Adrenal gland (tissue), 12 donors: Measurements from ENCODE around the gene XPNPEP2. TPM values are rescaled to one million over a fixed set of nuclear protein-coding genes. Genes with fewer than 3 reads are reported as not detected.

ENCODE experiments used
- DNase-seq, 7 donors: peaks; one replicate each; pipeline ENCODE4 v3.0.0-alpha.2; 2019 to 2020
- H3K27ac ChIP-seq, 5 donors: fragments of 200-600 bp; sonication (generic) in 4 of 5; 1 replicate in 3 of 5; 2 replicates in 2 of 5; pipeline versions ENCODE4 v1.5.1 to v1.8.0; 2016 to 2020; ENCODE audit warnings: mild to moderate bottlenecking in 1 of 5
- H3K27me3 ChIP-seq: fragments of 200-600 bp; 2 replicates; pipeline ENCODE4 v1.8.0; 2021
- H3K36me3 ChIP-seq, 2 donors: fragments of 200-600 bp; replicated peaks in 1 of 2; 1 replicate in 1 of 2; 2 replicates in 1 of 2; pipeline versions ENCODE4 v1.5.1 to v1.8.0; 2018 to 2022
- H3K4me1 ChIP-seq, 2 donors: fragments of 200-600 bp; replicated peaks in 1 of 2; 1 replicate in 1 of 2; 2 replicates in 1 of 2; pipeline versions ENCODE4 v1.5.1 to v1.8.0; 2018 to 2021
- H3K4me3 ChIP-seq, 4 donors: fragments of 200-600 bp; sonication (generic) in 3 of 4; one replicate each; pipeline ENCODE4 v1.5.1; 2016 to 2018
- H3K9me3 ChIP-seq, 3 donors: fragments of 200-600 bp; sonication (generic) in 1 of 3; replicated peaks in 1 of 3; 1 replicate in 2 of 3; 2 replicates in 1 of 3; pipeline versions ENCODE4 v1.5.1 to v1.8.0; 2016 to 2021
- POLR2A ChIP-seq, 2 donors: fragments of 450-650 bp; IDR thresholded peaks; one replicate each; pipeline ENCODE4 v1.6.1; 2017; ENCODE audit warnings: antibody characterized with exemption in 2 of 2, mild to moderate bottlenecking in 2 of 2, moderate library complexity in 1 of 2
- WGBS, 4 donors: extraction: QIAGEN DNeasy Blood & Tissue Kit in 2 of 4; methylation state at CpG; one replicate each; pipeline versions ENCODE4 v1.1.5 to v1.1.7; 2013 to 2017; 5-methylcytosine and 5-hydroxymethylcytosine counted together
- intact Hi-C, 2 donors: fragments of 100-400 bp; cut with DNase I; formaldehyde crosslinking; loops; one replicate each; pipeline versions ENCODE4 v1.14.1 to v1.15.0; 2022 to 2023
- polyA plus RNA-seq, 3 donors: library from polyadenylated mRNA; stranded (reverse); fragments of 200-250 nt in 2 of 3; fragments of 350-450 nt in 1 of 3; fragmentation: Illumina TruSeq in 1 of 3; extraction: RNeasy Lipid Tissue Mini Kit (QIAGEN cat#74804) in 1 of 3; gene quantifications; one replicate each; pipeline ENCODE4 v1.2.3, GENCODE V29; 2013 to 2014
- total RNA-seq, 9 donors: library from RNA; depleted of rRNA in 4 of 9; stranded (reverse); fragments of >200 nt in 4 of 9; fragments of 120-200 nt in 1 of 9; fragmentation: NEBNext Ultra II Directional in 1 of 9; extraction: Animal tissue kit (Norgen Biotek cat#: 25700) in 1 of 9; gene quantifications; one replicate each; pipeline versions ENCODE4 v1.1.0 to v1.2.4, GENCODE V29; 2013 to 2023
- TF ChIP-seq, protein P1 (sequence below), 6 experiments: fragments of 450-650 bp in 4 of 6; fragments of 200-600 bp in 2 of 6; sonication (generic) in 1 of 6; IDR thresholded peaks; 1 replicate in 5 of 6; 2 replicates in 1 of 6; pipeline versions ENCODE4 v1.5.1 to v1.8.0; 2016 to 2021; ENCODE audit warnings: antibody characterized with exemption in 6 of 6, mild to moderate bottlenecking in 2 of 6, moderate library complexity in 1 of 6
- donor health status: healthy with polysubstance abuse.
- donor health status: Bipolar disorder and iron deficiency.
- donor health status: DM: yes; HTN: yes; CAD: no.
- donor health status: DM: no; HTN: no; CAD: no.
- donor health status: DM: no; HTN: no; CAD: no.
- donor health status: DM: yes; HTN: yes; CAD: no.

The XPNPEP2 gene
- total and polyA plus RNA-seq, 12 donors, result 0.18 to 5.4 (median 1.1) TPM

DNA sequence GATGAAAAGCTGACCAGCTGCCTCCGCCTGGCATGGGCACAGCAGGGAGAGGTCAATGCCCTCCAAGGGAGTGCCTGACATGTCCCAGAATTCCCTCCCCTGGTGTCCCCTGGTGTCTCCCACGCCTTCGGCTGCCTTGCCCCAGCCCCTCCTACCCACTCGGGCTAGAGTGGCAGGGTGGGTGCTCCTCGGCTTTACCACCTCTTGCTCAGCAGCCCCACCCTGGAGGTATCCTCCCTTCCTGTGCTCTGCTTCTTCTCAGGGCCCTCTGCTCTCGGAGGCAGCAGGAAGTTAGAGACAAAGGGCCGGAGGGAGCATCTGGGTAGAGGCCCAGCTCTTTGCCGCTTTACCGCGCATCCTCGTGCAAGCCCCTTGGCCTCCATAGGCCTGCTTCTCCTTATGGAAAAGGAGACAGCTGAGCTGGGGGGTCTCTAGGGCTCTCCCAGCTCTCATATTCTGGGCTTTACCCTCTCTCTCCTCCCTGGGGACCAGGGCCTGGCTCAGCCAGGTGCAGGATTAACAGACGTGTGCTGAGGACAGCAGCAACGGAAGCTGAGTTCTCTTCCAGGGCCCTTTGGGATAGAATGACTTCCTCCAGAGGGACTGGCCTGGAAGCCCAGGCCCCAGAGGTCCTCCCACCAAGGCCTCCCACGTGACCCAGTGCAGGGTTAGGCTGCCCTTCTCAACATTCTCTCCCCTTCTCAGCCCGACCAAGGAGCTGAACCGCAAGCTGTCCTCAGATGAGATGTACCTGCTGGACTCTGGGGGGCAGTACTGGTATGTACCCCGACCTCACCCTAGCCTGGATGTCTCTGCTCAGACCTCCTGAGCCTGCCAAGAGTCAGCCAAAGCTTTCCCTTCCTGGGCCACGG lies 17.2 kb downstream of the XPNPEP2 start:
- WGBS, 4 donors, result 73 to 84% (median 81%) methylated on average over 5 to 18 of the region's 18 CpGs
- Histone ChIP-seq H3K4me3 (no peak overlapping the region), H3K27me3 (peaks cover 10% of the 10 kb centered on the region), H3K36me3 (no peaks in the 10 kb centered on the region), H3K27ac (no peak overlapping the region), H3K4me1 (no peaks in the 10 kb centered on the region), H3K9me3 (no peaks in the 10 kb centered on the region)
- TF ChIP-seq POLR2A (IDR thresholded peaks at IDR 0.05), result no peak
- TF ChIP-seq, protein P1, sequence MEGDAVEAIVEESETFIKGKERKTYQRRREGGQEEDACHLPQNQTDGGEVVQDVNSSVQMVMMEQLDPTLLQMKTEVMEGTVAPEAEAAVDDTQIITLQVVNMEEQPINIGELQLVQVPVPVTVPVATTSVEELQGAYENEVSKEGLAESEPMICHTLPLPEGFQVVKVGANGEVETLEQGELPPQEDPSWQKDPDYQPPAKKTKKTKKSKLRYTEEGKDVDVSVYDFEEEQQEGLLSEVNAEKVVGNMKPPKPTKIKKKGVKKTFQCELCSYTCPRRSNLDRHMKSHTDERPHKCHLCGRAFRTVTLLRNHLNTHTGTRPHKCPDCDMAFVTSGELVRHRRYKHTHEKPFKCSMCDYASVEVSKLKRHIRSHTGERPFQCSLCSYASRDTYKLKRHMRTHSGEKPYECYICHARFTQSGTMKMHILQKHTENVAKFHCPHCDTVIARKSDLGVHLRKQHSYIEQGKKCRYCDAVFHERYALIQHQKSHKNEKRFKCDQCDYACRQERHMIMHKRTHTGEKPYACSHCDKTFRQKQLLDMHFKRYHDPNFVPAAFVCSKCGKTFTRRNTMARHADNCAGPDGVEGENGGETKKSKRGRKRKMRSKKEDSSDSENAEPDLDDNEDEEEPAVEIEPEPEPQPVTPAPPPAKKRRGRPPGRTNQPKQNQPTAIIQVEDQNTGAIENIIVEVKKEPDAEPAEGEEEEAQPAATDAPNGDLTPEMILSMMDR (IDR thresholded peaks at IDR 0.05), result no peak
- intact Hi-C loops, result no loop called here
- DNase-seq, result no peak

DNA sequence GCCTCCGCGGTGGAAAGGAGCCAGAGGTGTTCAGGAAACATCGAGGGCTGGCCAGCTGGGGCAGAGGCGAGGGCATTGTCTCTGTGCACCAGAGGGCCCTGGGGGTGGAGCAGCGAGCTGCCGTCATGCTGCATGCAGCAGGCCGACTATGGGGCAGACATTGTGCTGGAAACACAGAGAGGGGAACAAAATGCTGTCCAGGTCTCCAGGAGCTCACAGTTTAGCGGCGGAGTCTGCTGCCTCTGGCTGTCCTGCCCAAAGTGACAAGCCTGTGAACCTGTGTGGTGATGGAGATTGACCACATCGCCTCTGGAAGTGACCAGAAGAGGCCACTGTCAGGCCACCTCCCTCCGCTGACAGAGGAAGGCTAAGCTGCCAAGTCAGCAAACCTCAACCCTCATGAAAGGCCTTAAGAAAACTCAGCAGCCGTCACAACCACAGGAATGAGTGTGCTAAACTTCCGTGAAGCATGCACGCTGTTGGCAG lies 20.8 kb downstream of the XPNPEP2 start:
- intact Hi-C loops, result no loop called here
- peak in 4 of 7 donors; percentile 27 to 68 (median 40) for DNase-seq

DNA sequence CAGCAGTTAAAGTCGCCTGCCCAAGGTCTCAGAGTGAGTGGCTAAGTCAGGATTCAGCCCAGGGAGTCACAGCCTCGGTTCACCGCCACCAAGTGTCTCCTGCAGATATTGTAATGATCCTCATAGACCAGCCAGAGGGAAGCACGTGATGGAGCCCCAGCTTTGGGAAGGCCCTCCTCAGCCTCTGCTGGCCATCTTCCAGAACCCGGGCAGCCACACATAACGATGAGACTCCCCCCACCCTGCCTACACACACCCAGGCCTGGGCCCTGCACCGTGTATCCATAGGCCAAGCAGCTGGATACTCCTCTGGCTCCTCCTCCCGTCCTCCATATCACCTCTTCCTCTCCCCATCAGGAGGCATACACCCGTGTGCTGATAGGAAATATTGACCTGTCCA lies 21.4 kb downstream of the XPNPEP2 start:
- Histone ChIP-seq H3K27ac (peak overlapping the region in 2 of 5 donors; percentile 39 to 62), H3K4me1 (no peaks in the 10 kb centered on the region), H3K9me3 (no peaks in the 10 kb centered on the region), H3K36me3 (no peaks in the 10 kb centered on the region), H3K27me3 (peaks cover 10% of the 10 kb centered on the region), H3K4me3 (no peak overlapping the region)
- no peak for TF ChIP-seq POLR2A (IDR thresholded peaks at IDR 0.05)
- TF ChIP-seq, protein P1 (IDR thresholded peaks at IDR 0.05), result no peak
- 60 to 77% (median 69%) methylated on average over 3 to 9 of the region's 9 CpGs for WGBS, 4 donors
- no peak for DNase-seq
- intact Hi-C loops, result no loop called here

More for the DNA sequence above, 20.8 kb downstream of the XPNPEP2 start:
- TF ChIP-seq, protein P1 (IDR thresholded peaks at IDR 0.05), result peak in 1 of 6 experiments; percentile 9
- TF ChIP-seq POLR2A (IDR thresholded peaks at IDR 0.05), result no peak
- H3K27me3 ChIP-seq, result peaks cover 10% of the 10 kb centered on the region
- peak overlapping the region in 2 of 5 donors; percentile 39 to 62 for H3K27ac ChIP-seq
- no peaks in the 10 kb centered on the region for H3K9me3 ChIP-seq
- no peaks in the 10 kb centered on the region for H3K4me1 ChIP-seq
- no peak overlapping the region for H3K4me3 ChIP-seq
- WGBS, 4 donors, result 58 to 76% (median 66%) methylated on average over 7 to 14 of the region's 14 CpGs
- H3K36me3 ChIP-seq, result no peaks in the 10 kb centered on the region

DNA sequence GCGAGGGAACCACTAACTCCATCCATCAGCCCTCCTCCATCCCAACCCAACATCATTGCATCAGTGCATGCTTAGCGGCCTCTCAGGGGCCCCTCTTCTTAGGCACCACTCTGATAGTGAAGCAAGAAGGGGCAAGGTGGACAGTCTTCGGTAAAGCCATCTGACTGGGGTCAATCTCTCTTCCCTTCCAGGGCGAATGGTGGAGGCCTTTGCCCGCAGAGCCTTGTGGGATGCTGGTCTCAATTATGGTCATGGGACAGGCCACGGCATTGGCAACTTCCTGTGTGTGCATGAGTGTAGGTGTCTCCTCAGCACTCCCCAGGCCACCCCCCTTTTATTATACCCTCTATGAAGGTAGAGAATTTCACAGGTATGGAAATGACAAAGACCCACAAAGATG lies 22.2 kb downstream of the XPNPEP2 start:
- no peaks in the 10 kb centered on the region for H3K9me3 ChIP-seq
- TF ChIP-seq POLR2A (IDR thresholded peaks at IDR 0.05), result no peak
- TF ChIP-seq, protein P1 (IDR thresholded peaks at IDR 0.05), result no peak
- intact Hi-C loops, result no loop called here

More for the DNA sequence above, 22.2 kb downstream of the XPNPEP2 start:
- Histone ChIP-seq H3K27me3 (peaks cover 2% of the 10 kb centered on the region), H3K36me3 (no peaks in the 10 kb centered on the region), H3K27ac (peak overlapping the region in 1 of 5 donors; percentile 62), H3K4me3 (no peak overlapping the region), H3K4me1 (no peaks in the 10 kb centered on the region)
- DNase-seq, result no peak
- 87 to 93% (median 92%) methylated on average over 6 of the region's 6 CpGs for WGBS, 4 donors
